Gastrocnemius medialis (tissue), 4 donors: ENCODE data around the gene IMPG1.

Experiments used
- CTCF ChIP-seq, 5 experiments: fragments of 450-650 bp in 3 of 5; fragments of 200-600 bp in 2 of 5; sonication (generic) in 2 of 5; IDR thresholded peaks in 4 of 5; conservative IDR thresholded peaks in 1 of 5; 1 replicate in 4 of 5; 2 replicates in 1 of 5; pipeline ENCODE4 v1.5.1; 2016 to 2019; ENCODE audit warnings: antibody characterized with exemption in 5 of 5, mild to moderate bottlenecking in 3 of 5, moderate library complexity in 3 of 5
- POLR2A ChIP-seq, 2 donors: fragments of 450-650 bp; IDR thresholded peaks; one replicate each; pipeline ENCODE4 v1.6.1; 2017; ENCODE audit warnings: antibody characterized with exemption in 2 of 2, mild to moderate bottlenecking in 2 of 2, moderate library complexity in 2 of 2

- TF ChIP-seq CTCF (IDR thresholded peaks at IDR 0.05 in 4 of 5, conservative IDR thresholded peaks at IDR 0.05 in 1 of 5) (no peak), POLR2A (IDR thresholded peaks at IDR 0.05) (no peak)
Observed at GRCh38 chr6:75893776-75894152, 178.7 kb downstream of the IMPG1 start.
